GM10248 (cell line): ENCODE measurements around the gene PKDREJ.
A peak's percentile ranks its signal among the peaks of the same experiment; 100 is the strongest.

ENCODE experiments used
- CTCF ChIA-PET: fragments of 300-600 bp; sonication (Branson Sonifier 250); formaldehyde crosslinking; extraction: SDS; loops from one replicate; lab custom pipeline; 2021; ENCODE audit warnings: antibody characterized with exemption; lab: Yijun Ruan, JAX
- POLR2A ChIA-PET: fragments of 350-650 bp; sonication (Branson Sonifier 250); formaldehyde crosslinking; extraction: SDS; loops from one replicate; lab custom pipeline; 2020; ENCODE audit warnings: antibody characterized with exemption; lab: Yijun Ruan, JAX
- DNase-seq: peaks from one replicate; pipeline ENCODE4 v3.0.0; 2012; ENCODE audit errors: extremely low spot score
- CTCF ChIP-seq: IDR thresholded peaks from 2 replicates; pipeline ENCODE4 v1.5.1; 2012; ENCODE audit warnings: mild to moderate bottlenecking, low read depth; ENCODE audit errors: extremely low read depth, missing control alignments, control extremely low read depth

PKDREJ gene

GRCh38 chr22:46288846-46289243 is 25.7 kb upstream of the PKDREJ start:
- CTCF ChIA-PET: interaction anchor here (1.8 kb wide), 1 partner anchor 283 kb away, joined by 4 read pairs; no protein-coding TSS in a partner anchor
- TF ChIP-seq CTCF: no peak
- no peak for DNase-seq
- POLR2A ChIA-PET: interaction anchor here (0.6 kb wide), 1 partner anchor 21 kb away, joined by 4 read pairs; the partner anchor contains the start of gene TTC38

DNA sequence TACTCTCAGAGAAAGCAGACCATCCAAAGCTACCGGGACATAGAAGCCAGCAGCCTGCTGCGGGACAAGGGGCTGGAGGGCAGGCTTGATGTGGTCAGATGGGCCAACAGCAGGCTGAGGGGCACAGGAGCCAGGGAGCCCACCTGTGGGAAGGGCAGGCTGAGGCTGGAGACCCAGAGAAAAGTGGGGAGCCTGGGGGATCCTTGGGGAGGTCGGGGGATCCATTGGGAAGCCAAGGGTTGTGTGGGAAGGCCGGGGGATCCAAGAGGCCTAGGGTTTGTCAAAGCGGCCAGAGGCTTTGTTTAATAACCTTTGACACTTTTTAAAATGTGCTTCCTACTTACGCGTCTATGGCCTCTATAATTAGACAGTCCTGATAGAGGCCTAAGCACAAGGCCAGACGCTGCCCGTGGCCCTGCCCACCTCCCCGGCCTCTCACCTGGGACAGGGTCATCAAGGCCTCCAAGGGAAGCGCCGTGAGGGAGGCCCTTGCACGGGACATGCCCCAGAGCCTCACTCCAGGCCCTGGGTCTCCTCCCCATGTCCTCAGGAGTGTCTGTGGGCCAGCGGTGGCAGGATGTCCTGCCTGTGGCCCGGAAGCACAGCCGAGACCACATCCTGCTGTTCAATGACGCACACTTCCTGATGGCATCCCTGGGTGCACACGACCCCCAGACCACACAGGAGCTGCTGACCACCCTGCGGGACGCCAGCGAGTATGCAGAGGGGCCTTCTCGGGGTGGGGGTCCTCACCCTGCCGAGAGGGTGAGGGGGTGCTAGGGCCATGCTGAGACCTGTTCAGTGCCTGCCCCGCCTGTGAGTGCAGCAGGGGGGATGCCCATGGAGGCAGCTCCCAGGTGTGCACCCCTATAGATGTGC is 25.0 kb upstream of the PKDREJ start:
- no peak for TF ChIP-seq CTCF
- POLR2A ChIA-PET: interaction anchor here (0.9 kb wide), 1 partner anchor 8 kb away, joined by 3 read pairs; the partner anchor contains the start of gene GTSE1
- peak; percentile 87 for DNase-seq
- CTCF ChIA-PET: interaction anchor here (1.2 to 2.1 kb wide), 2 partner anchors 10 to 12 kb away, joined by 4 to 10 read pairs; no protein-coding TSS in a partner anchor

GRCh38 chr22:46286941-46287872 is 24.1 kb upstream of the PKDREJ start:
- TF ChIP-seq CTCF: no peak
- POLR2A ChIA-PET: interaction anchor here (0.9 kb wide), 1 partner anchor 9 kb away, joined by 3 read pairs; the partner anchor contains the start of gene GTSE1
- CTCF ChIA-PET: interaction anchor here (1.0 to 2.1 kb wide), 3 partner anchors 9 to 253 kb away, joined by 3 to 10 read pairs (median 4); no protein-coding TSS in a partner anchor
- no peak for DNase-seq

GRCh38 chr22:46286006-46286405 is 22.9 kb upstream of the PKDREJ start:
- no peak for DNase-seq
- CTCF ChIA-PET: interaction anchor here (1.0 kb wide), 1 partner anchor 252 kb away, joined by 3 read pairs; no protein-coding TSS in a partner anchor
- no peak for TF ChIP-seq CTCF
- POLR2A ChIA-PET: interaction anchor here (0.7 kb wide), 2 partner anchors 14 to 17 kb away, joined by 3 to 4 read pairs; no protein-coding TSS in a partner anchor

DNA sequence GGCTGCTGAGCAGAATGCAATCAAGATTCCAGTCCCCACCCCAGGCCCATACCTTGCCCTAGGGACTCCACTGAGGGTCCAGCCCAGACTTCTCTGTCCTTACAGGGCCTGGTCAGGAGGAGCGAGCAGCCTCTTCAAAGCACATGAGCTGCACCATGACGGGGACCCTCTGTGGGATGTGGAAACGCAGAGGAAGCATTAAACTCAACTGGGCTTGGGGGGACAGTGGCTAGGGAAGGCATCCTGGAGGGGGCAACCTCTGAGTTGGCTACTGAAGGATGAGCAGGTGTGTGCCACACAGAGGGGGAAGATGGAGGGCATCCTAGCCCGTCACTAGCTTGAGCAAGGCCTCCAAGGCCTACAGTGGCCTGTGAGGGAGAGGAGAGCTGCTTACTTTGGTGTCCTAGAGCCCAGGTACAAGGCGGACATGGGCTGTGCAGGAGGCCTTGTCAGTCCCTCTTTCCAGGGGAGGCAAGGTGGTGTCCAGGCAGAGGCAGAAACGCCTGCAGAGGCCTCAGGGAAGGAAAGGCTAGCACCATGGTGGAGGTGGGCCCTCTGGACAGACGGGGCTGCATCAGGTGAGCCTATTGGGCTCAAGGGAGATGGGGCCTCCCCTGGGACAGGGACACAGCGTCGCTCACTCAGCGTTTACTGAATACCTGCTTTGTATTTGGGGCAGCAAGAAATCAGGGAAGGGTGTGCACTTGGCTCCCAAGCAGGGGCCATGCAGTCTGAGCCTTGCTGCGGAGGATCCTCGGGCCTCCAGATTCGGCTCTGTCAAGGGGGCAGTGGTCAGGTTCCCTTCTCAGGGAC is 18.9 kb upstream of the PKDREJ start:
- no peak for DNase-seq
- POLR2A ChIA-PET: no interaction called here

More for the DNA sequence above, 18.9 kb upstream of the PKDREJ start:
- TF ChIP-seq CTCF: no peak
- CTCF ChIA-PET: no interaction called here
